H9 (cell line): ENCODE results near the gene ABCF2. TPM values are rescaled to one million over a fixed set of nuclear protein-coding genes. Genes with fewer than 3 reads are reported as not detected.

ENCODE experiments used
- DNase-seq: peaks from one replicate; pipeline ENCODE4 v3.0.0-alpha.2; 2017
- H2AFZ ChIP-seq: one replicate; pipeline ENCODE4 v1.6.1; 2013; ENCODE audit warnings: mild to moderate bottlenecking, low read length, control low read depth, moderate library complexity
- H2AK5ac ChIP-seq: 2 replicates; pipeline ENCODE4 v1.6.1; 2013; ENCODE audit warnings: low read length, control low read depth, mixed read lengths; ENCODE audit not compliant: insufficient read length
- H2BK120ac ChIP-seq: one replicate; pipeline ENCODE4 v1.6.1; 2013; ENCODE audit warnings: low read depth, mild to moderate bottlenecking, low read length, control low read depth, inconsistent platforms; ENCODE audit not compliant: poor library complexity, severe bottlenecking
- H2BK12ac ChIP-seq: 2 replicates; pipeline ENCODE4 v1.6.1; 2013; ENCODE audit warnings: low read length, control low read depth, mixed read lengths, low read depth; ENCODE audit not compliant: insufficient read length
- H2BK15ac ChIP-seq: 2 replicates; pipeline ENCODE4 v1.6.1; 2013; ENCODE audit warnings: low read depth, low read length, control low read depth
- H2BK20ac ChIP-seq: one replicate; pipeline ENCODE4 v1.6.1; 2013; ENCODE audit warnings: low read depth, mild to moderate bottlenecking, low read length, control low read depth, inconsistent platforms; ENCODE audit not compliant: poor library complexity, severe bottlenecking
- H2BK5ac ChIP-seq: 2 replicates; pipeline ENCODE4 v1.6.1; 2013; ENCODE audit warnings: low read length, control low read depth, mixed read lengths; ENCODE audit not compliant: insufficient read length
- H3K14ac ChIP-seq: 2 replicates; pipeline ENCODE4 v1.6.1; 2013; ENCODE audit warnings: low read length, control low read depth; ENCODE audit not compliant: insufficient read depth
- H3K18ac ChIP-seq: 2 replicates; pipeline ENCODE4 v1.6.1; 2013; ENCODE audit warnings: low read depth, mild to moderate bottlenecking, mixed read lengths, low read length, control low read depth; ENCODE audit not compliant: insufficient read length
- H3K23ac ChIP-seq: 2 replicates; pipeline ENCODE4 v1.6.1; 2013; ENCODE audit warnings: low read length, control low read depth, mixed read lengths, low read depth; ENCODE audit not compliant: insufficient read length
- H3K23me2 ChIP-seq: 2 replicates; pipeline ENCODE4 v1.6.1; 2013; ENCODE audit warnings: low read depth, mild to moderate bottlenecking, mixed read lengths, low read length, control low read depth; ENCODE audit not compliant: insufficient read length, poor library complexity, severe bottlenecking
- H3K27ac ChIP-seq: 2 replicates; pipeline ENCODE4 v1.5.1; 2013; ENCODE audit warnings: low read length, control low read depth, mixed read lengths, low read depth; ENCODE audit not compliant: insufficient read length
- H3K27me3 ChIP-seq: 2 replicates; pipeline ENCODE4 v1.6.1; 2013; ENCODE audit warnings: low read length, control low read depth, inconsistent platforms; ENCODE audit not compliant: insufficient read depth
- H3K4ac ChIP-seq: 2 replicates; pipeline ENCODE4 v1.6.1; 2013; ENCODE audit warnings: low read depth, mild to moderate bottlenecking, control low read depth, inconsistent platforms, low read length, moderate library complexity
- H3K4me1 ChIP-seq: 2 replicates; pipeline ENCODE4 v1.6.1; 2013; ENCODE audit warnings: low read length, control low read depth, inconsistent platforms; ENCODE audit not compliant: insufficient read depth
- H3K4me2 ChIP-seq: 2 replicates; pipeline ENCODE4 v1.6.1; 2013; ENCODE audit warnings: low read length, control low read depth, mixed read lengths; ENCODE audit not compliant: insufficient read length, insufficient read depth
- H3K56ac ChIP-seq: 2 replicates; pipeline ENCODE4 v1.6.1; 2013; ENCODE audit warnings: low read depth, mild to moderate bottlenecking, mixed read lengths, low read length, control low read depth; ENCODE audit not compliant: insufficient read length
- H3K79me1 ChIP-seq: 2 replicates; pipeline ENCODE4 v1.6.1; 2013; ENCODE audit warnings: low read depth, mild to moderate bottlenecking, moderate library complexity, low read length, control low read depth, inconsistent platforms; ENCODE audit not compliant: insufficient read depth, poor library complexity, severe bottlenecking
- H3K79me2 ChIP-seq: 2 replicates; pipeline ENCODE4 v1.6.1; 2013; ENCODE audit warnings: low read length, control low read depth, inconsistent platforms; ENCODE audit not compliant: insufficient read depth
- H3K9ac ChIP-seq: 2 replicates; pipeline ENCODE4 v1.6.1; 2013; ENCODE audit warnings: low read length, control low read depth, mixed read lengths; ENCODE audit not compliant: insufficient read length; ENCODE audit errors: extremely low read depth
- H3K9me3 ChIP-seq: one replicate; pipeline ENCODE4 v1.6.1; 2013; ENCODE audit warnings: low read depth, low read length, inconsistent platforms; ENCODE audit not compliant: control insufficient read depth
- H3T11ph ChIP-seq: one replicate; pipeline ENCODE4 v1.6.1; 2013; ENCODE audit warnings: mild to moderate bottlenecking, low read length, control low read depth, inconsistent platforms
- H4K20me1 ChIP-seq: one replicate; pipeline ENCODE4 v1.6.1; 2013; ENCODE audit not compliant: control insufficient read depth, insufficient read length, insufficient read depth
- H4K5ac ChIP-seq: 2 replicates; pipeline ENCODE4 v1.6.1; 2013; ENCODE audit warnings: low read depth, mild to moderate bottlenecking, mixed read lengths, low read length, control low read depth; ENCODE audit not compliant: insufficient read length
- H4K8ac ChIP-seq: replicated peaks from 2 replicates; pipeline ENCODE4 v1.6.1; 2013; ENCODE audit warnings: low read length, control low read depth, mixed read lengths, low read depth; ENCODE audit not compliant: insufficient read length
- H4K91ac ChIP-seq: 2 replicates; pipeline ENCODE4 v1.6.1; 2013; ENCODE audit warnings: low read depth, mild to moderate bottlenecking, moderate library complexity, mixed read lengths, low read length, control low read depth; ENCODE audit not compliant: insufficient read length
- H3K27ac Mint-ChIP-seq, 3 experiments: 2 replicates in 2 of 3; 3 replicates in 1 of 3; pipeline ENCODE4 v1.8.0; 2020 to 2021; ENCODE audit warnings: mixed read lengths in 3 of 3, mild to moderate bottlenecking in 1 of 3, moderate library complexity in 1 of 3
- H3K27me3 Mint-ChIP-seq: 2 replicates; pipeline ENCODE4 v1.8.0; 2021; ENCODE audit warnings: low read depth, mild to moderate bottlenecking, moderate library complexity, mixed read lengths
- H3K36me3 Mint-ChIP-seq, 3 experiments: 2 replicates in 2 of 3; 3 replicates in 1 of 3; pipeline ENCODE4 v1.8.0; 2020 to 2021; ENCODE audit warnings: low read depth in 3 of 3, mixed read lengths in 3 of 3; ENCODE audit not compliant: insufficient read depth in 1 of 3
- H3K4me1 Mint-ChIP-seq, 2 experiments: 2 replicates each; pipeline ENCODE4 v1.8.0; 2020; ENCODE audit warnings: mixed read lengths in 2 of 2
- H3K4me3 Mint-ChIP-seq, 2 experiments: 2 replicates in 1 of 2; 3 replicates in 1 of 2; pipeline ENCODE4 v1.8.0; 2020 to 2021; ENCODE audit warnings: mild to moderate bottlenecking in 2 of 2, mixed read lengths in 2 of 2, moderate library complexity in 1 of 2
- H3K9me3 Mint-ChIP-seq, 2 experiments: 2 replicates in 1 of 2; 3 replicates in 1 of 2; pipeline ENCODE4 v1.8.0; 2020; ENCODE audit warnings: mild to moderate bottlenecking in 2 of 2, mixed read lengths in 2 of 2, moderate library complexity in 1 of 2
- CTCF ChIP-seq: fragments of 200-600 bp; sonication (generic); conservative IDR thresholded peaks from 3 replicates; pipeline ENCODE4 v1.8.0; 2021; ENCODE audit warnings: antibody characterized with exemption, mild to moderate bottlenecking
- WGBS: extraction: QIAGEN DNeasy Blood & Tissue Kit; methylation state at CpG from one replicate; pipeline ENCODE4 v1.1.7; 2013; ENCODE audit warnings: missing lambda C conversion rate, low lambda C conversion rate, mixed read lengths; ENCODE audit not compliant: insufficient read length; ENCODE audit errors: extremely low coverage; 5-methylcytosine and 5-hydroxymethylcytosine counted together
- total RNA-seq: library from RNA; stranded (reverse); gene quantifications from 2 replicates; pipeline ENCODE4 v1.2.1, GENCODE V29; 2021

ABCF2 gene
- total RNA-seq, 1 experiment from 2014 or later = 70.1 TPM

DNA sequence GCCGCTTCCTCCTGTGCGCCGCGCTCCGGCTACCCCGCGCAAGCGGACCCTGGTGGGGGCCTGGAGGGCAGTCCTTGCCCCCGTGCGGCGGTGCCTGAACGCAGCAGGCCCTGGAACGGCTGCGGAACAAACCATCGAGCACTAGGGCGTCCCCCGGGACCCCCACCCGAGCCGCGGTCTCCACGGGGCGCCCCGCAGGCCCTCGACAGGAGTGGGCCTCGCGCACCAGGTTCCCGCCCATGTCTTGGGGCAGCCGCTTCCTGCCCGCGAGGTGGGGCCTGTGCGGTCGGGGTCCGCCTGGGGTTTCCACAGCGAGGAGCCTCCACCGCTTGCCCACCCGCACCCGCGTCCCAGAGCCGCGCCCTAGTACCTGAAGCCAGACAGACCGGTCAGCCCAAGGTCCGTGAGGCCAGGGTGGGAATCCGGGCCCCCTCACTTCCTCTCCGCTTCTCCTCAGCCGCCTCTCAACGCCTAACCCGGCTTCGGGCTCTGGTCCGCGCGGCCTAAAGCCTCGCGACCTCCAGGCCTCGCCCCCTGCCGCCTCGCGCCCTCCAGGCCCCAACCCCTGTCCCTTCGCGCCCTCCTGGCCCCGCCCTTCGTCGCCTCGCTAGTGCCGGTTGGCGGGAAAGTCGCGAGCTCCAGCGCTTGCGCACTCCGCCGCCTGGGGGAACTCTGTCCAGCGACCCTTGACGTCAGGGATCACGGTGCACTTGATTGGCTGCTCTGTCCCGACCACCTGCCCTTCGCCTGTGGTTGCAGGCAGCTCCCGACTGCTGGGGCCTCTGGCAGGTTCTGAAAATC, 52.6 kb downstream of the ABCF2 start:
- Mint-ChIP-seq H3K4me1 (peaks cover 3 to 12% of the 10 kb centered on the region in 2 experiments; a peak in 3 of 4 replicates), H3K9me3 (peaks cover 19 to 28% of the 10 kb centered on the region in 2 experiments), H3K36me3 (peaks cover 0 to 3% (median 0%) of the 10 kb centered on the region in 3 experiments; a peak in 2 of 7 replicates), H3K4me3 (no peak overlapping the region), H3K27ac (no peak overlapping the region), H3K27me3 (peaks cover 96% of the 10 kb centered on the region)
- no peak overlapping the region for H3K56ac ChIP-seq
- no CpG with 5 or more reads among the region's 77 CpGs for WGBS
- H3K18ac ChIP-seq = no peak overlapping the region
- H2BK120ac ChIP-seq = no peak overlapping the region
- no peak overlapping the region for H3K23ac ChIP-seq
- H3K4me1 ChIP-seq = no peaks in the 10 kb centered on the region
- H3K23me2 ChIP-seq = no peaks in the 10 kb centered on the region
- H2AFZ ChIP-seq = no peak overlapping the region
- H2BK5ac ChIP-seq = no peak overlapping the region
- H3K79me1 ChIP-seq = no peaks in the 10 kb centered on the region
- no peaks in the 10 kb centered on the region for H4K20me1 ChIP-seq
- no peaks in the 10 kb centered on the region for H3K79me2 ChIP-seq
- peak; percentile 54 for DNase-seq
- no peak for TF ChIP-seq CTCF
- no peak overlapping the region for H3K14ac ChIP-seq
- H2BK12ac ChIP-seq = no peak overlapping the region
- no peak overlapping the region for H4K5ac ChIP-seq
- no peak overlapping the region for H3K4ac ChIP-seq
- H2BK15ac ChIP-seq = no peak overlapping the region
- H3K9me3 ChIP-seq = no peaks in the 10 kb centered on the region
- no peak overlapping the region for H3K27ac ChIP-seq
- H4K91ac ChIP-seq = no peak overlapping the region
- H4K8ac ChIP-seq = no peak overlapping the region
- H3K9ac ChIP-seq = no peak overlapping the region
- no peak overlapping the region for H2AK5ac ChIP-seq
- H3T11ph ChIP-seq = no peak overlapping the region
- no peak overlapping the region for H3K4me2 ChIP-seq
- H2BK20ac ChIP-seq = no peak overlapping the region
- H3K27me3 ChIP-seq = peaks cover 8% of the 10 kb centered on the region
